ENCODE data around the gene MUC6.

DNA sequence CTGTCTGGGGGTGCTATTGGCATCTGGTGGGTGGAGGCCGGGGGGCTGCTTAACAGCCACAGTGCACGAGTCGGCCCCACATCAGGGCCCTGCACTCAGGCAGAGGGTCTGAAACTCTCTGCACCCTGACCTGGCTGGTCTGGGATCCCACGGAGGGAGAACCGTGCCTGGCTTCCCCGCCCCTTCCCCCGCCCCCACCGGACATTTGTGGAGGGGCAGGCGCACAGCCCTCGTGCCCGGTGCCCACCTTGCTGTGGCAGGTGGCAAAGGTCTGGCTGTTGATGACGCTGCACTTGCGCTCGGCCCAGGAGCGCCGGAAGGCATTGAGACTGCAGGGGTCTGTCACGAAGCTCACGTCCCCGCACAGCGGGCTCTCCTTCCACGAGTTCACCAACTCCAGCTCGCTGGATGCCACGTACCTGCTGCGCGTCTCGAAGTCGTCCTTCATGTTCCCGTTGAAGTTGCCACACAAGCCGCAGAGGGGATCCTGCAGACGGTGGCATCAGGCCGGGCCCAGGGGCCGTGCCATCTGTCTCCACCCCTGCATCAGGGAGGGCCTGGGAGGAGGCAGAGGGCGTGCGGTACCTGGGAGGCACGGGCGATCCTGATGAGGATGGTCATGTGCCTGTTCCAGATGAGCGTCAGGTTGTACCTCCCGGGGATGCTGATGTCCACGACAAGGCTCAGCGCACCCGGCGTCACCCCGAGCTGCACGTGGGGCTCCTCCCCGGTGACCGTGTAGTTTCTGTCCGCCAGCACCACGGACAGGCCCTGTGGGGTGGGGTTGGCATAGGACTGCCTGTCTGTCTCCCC lies 11.7 kb downstream of the MUC6 start:
- TF ChIP-seq POLR2A (IDR thresholded peaks at IDR 0.05; ENCODE audit: low read length) (no peak), GATA1 (IDR thresholded peaks at IDR 0.05; ENCODE audit: low read depth, low read length) (no peak)
